DMS53 treated with DMSO at 0.1 percent for 48 hours (cell line): ENCODE measurements around the gene ANKRD34B.

Experiments used
- DNase-seq: peaks from one replicate; lab custom pipeline; 2025; ENCODE audit not compliant: unreplicated experiment; lab: John Stamatoyannopoulos, UW

The ANKRD34B gene

GRCh38 chr5:80573062-80573461 is 3.0 kb upstream of the ANKRD34B start:
- DNase-seq: no peak

- no peak for DNase-seq
Observed at GRCh38 chr5:80569086-80569960, 757 bp downstream of the ANKRD34B start.

- DNase-seq: no peak
Observed at GRCh38 chr5:80568251-80568650, 1.8 kb downstream of the ANKRD34B start.

GRCh38 chr5:80566711-80567259 is 3.3 kb downstream of the ANKRD34B start:
- no peak for DNase-seq

- no peak for DNase-seq
Observed at GRCh38 chr5:80565330-80565729, 4.8 kb downstream of the ANKRD34B start.

GRCh38 chr5:80559244-80559643 is 10.8 kb downstream of the ANKRD34B start:
- no peak for DNase-seq

- DNase-seq: no peak
Observed at GRCh38 chr5:80555099-80555498, 15.0 kb downstream of the ANKRD34B start.

GRCh38 chr5:80554646-80555045 is 15.4 kb downstream of the ANKRD34B start:
- no peak for DNase-seq

- DNase-seq: no peak
Observed at GRCh38 chr5:80541392-80541791, 28.7 kb downstream of the ANKRD34B start.

GRCh38 chr5:80540691-80541090 is 29.4 kb downstream of the ANKRD34B start:
- DNase-seq: no peak

GRCh38 chr5:80516826-80517225 is 53.3 kb downstream of the ANKRD34B start:
- DNase-seq: no peak

GRCh38 chr5:80509362-80509761 is 60.7 kb downstream of the ANKRD34B start:
- no peak for DNase-seq

GRCh38 chr5:80508844-80509243 is 61.2 kb downstream of the ANKRD34B start:
- no peak for DNase-seq

- no peak for DNase-seq
Observed at GRCh38 chr5:80507663-80508062, 62.4 kb downstream of the ANKRD34B start.
